ENCODE data around the gene DPEP2.
"Not testable (repeated sequence)": the region's sequence is repeated elsewhere in the genome, so short reads cannot be mapped to it uniquely, and the experiment has no call there.

The DPEP2 gene

GRCh38 chr16:67976205-67976604 lies 23.1 kb downstream of the DPEP2 start:
- no peak for DNase-seq (ENCODE audit: low read depth, low spot score)

GRCh38 chr16:67975321-67976105 lies 23.8 kb downstream of the DPEP2 start:
- no peak for DNase-seq (ENCODE audit: low read depth, low spot score)

- DNase-seq (ENCODE audit: low read depth, low spot score) = not testable (repeated sequence)
Observed at GRCh38 chr16:67972285-67972684, 27.0 kb downstream of the DPEP2 start.

- DNase-seq (ENCODE audit: low read depth, low spot score) = no peak
Observed at GRCh38 chr16:67971111-67971510, 28.2 kb downstream of the DPEP2 start.

GRCh38 chr16:67969254-67970039 lies 29.8 kb downstream of the DPEP2 start:
- DNase-seq (ENCODE audit: low read depth, low spot score) = no peak

- peak; percentile 78 for DNase-seq (ENCODE audit: low read depth, low spot score)
Observed at GRCh38 chr16:67968400-67969253, 30.7 kb downstream of the DPEP2 start, which contains the start of gene SLC12A4. SLC12A4 (minus strand) TSS chr16:67968637; CDS start chr16:67968553, 84 bp downstream.

GRCh38 chr16:67967958-67968399 lies 31.3 kb downstream of the DPEP2 start:
- no peak for DNase-seq (ENCODE audit: low read depth, low spot score)

GRCh38 chr16:67967183-67967957 lies 31.9 kb downstream of the DPEP2 start:
- DNase-seq (ENCODE audit: low read depth, low spot score) = no peak

GRCh38 chr16:67966549-67967182 lies 32.6 kb downstream of the DPEP2 start:
- DNase-seq (ENCODE audit: low read depth, low spot score) = no peak

- no peak for DNase-seq (ENCODE audit: low read depth, low spot score)
Observed at GRCh38 chr16:67965668-67966548, 33.4 kb downstream of the DPEP2 start.

GRCh38 chr16:67964477-67965131 lies 34.7 kb downstream of the DPEP2 start:
- DNase-seq (ENCODE audit: low read depth, low spot score) = no peak

- no peak for DNase-seq (ENCODE audit: low read depth, low spot score)
Observed at GRCh38 chr16:67963662-67964321, 35.5 kb downstream of the DPEP2 start.

- DNase-seq (ENCODE audit: low read depth, low spot score) = no peak
Observed at GRCh38 chr16:67963292-67963661, 36.0 kb downstream of the DPEP2 start.

- DNase-seq (ENCODE audit: low read depth, low spot score) = no peak
Observed at GRCh38 chr16:67962135-67962534, 37.1 kb downstream of the DPEP2 start.

GRCh38 chr16:67961551-67961957 lies 37.7 kb downstream of the DPEP2 start:
- no peak for DNase-seq (ENCODE audit: low read depth, low spot score)

GRCh38 chr16:67959536-67960329 lies 39.6 kb downstream of the DPEP2 start:
- no peak for DNase-seq (ENCODE audit: low read depth, low spot score)

GRCh38 chr16:67957622-67958021 lies 41.7 kb downstream of the DPEP2 start:
- no peak for DNase-seq (ENCODE audit: low read depth, low spot score)

Data from activated naive CD8-positive, alpha-beta T cell treated with anti-CD3 and anti-CD28 coated beads, Interleukin-2, amount 50 U/mL, for 16 hours (primary cell).